GM23338 (cell line): Measurements from ENCODE around the gene SMURF1. TPM values are rescaled to one million over a fixed set of nuclear protein-coding genes. Genes with fewer than 3 reads are reported as not detected.
A peak's percentile ranks its signal among the peaks of the same experiment; 100 is the strongest.

ENCODE experiments used
- ATAC-seq: fragments of 200-7000 bp; cut with Tn5 transposase; 3 replicates; pipeline ENCODE4 v1.9.1; 2020
- DNase-seq: peaks from one replicate; pipeline ENCODE4 v3.0.0-alpha.2; 2015; ENCODE audit warnings: low spot score
- H2AFZ ChIP-seq: fragments of 200-600 bp; sonication (generic); 2 replicates; pipeline ENCODE4 v1.8.0; 2016; ENCODE audit warnings: antibody characterized with exemption, mild to moderate bottlenecking, moderate library complexity
- H3F3A ChIP-seq: fragments of 200-600 bp; sonication (generic); replicated peaks from 2 replicates; pipeline ENCODE4 v1.8.0; 2017; ENCODE audit warnings: antibody characterized with exemption, mixed run types, low read depth
- H3K27ac ChIP-seq: fragments of 200-600 bp; sonication (generic); 2 replicates; pipeline ENCODE4 v1.6.1; 2016; ENCODE audit warnings: low read depth
- H3K27me3 ChIP-seq: fragments of 200-600 bp; sonication (generic); 2 replicates; pipeline ENCODE4 v1.8.0; 2016; ENCODE audit warnings: mild to moderate bottlenecking, mixed run types, moderate library complexity; ENCODE audit not compliant: insufficient read depth
- H3K36me3 ChIP-seq: fragments of 200-600 bp; sonication (generic); 2 replicates; pipeline ENCODE4 v1.8.0; 2016; ENCODE audit warnings: mild to moderate bottlenecking; ENCODE audit not compliant: insufficient read depth
- H3K4me1 ChIP-seq: fragments of 200-600 bp; sonication (generic); 2 replicates; pipeline ENCODE4 v1.8.0; 2016; ENCODE audit warnings: mild to moderate bottlenecking, moderate library complexity; ENCODE audit not compliant: insufficient read depth
- H3K4me2 ChIP-seq: fragments of 200-600 bp; sonication (generic); 2 replicates; pipeline ENCODE4 v1.7.1; 2017; ENCODE audit warnings: mixed run types
- H3K4me3 ChIP-seq: fragments of 200-600 bp; sonication (generic); 2 replicates; pipeline ENCODE4 v1.6.1; 2016; ENCODE audit warnings: mixed run types
- H3K79me2 ChIP-seq: fragments of 200-600 bp; sonication (generic); replicated peaks from 2 replicates; pipeline ENCODE4 v1.8.0; 2017; ENCODE audit warnings: mild to moderate bottlenecking; ENCODE audit not compliant: insufficient read depth
- H3K9me2 ChIP-seq: fragments of 200-600 bp; sonication (generic); 2 replicates; pipeline ENCODE4 v1.8.0; 2017; ENCODE audit not compliant: insufficient read depth
- H4K20me1 ChIP-seq: fragments of 200-600 bp; sonication (generic); replicated peaks from 2 replicates; pipeline ENCODE4 v1.8.0; 2017; ENCODE audit warnings: mild to moderate bottlenecking; ENCODE audit not compliant: insufficient read depth
- H3K27ac Mint-ChIP-seq: 2 replicates; pipeline ENCODE4 v1.8.0; 2020; ENCODE audit warnings: inconsistent platforms, mild to moderate bottlenecking, moderate library complexity, mixed read lengths
- H3K27me3 Mint-ChIP-seq: 3 replicates; pipeline ENCODE4 v1.8.0; 2022; ENCODE audit warnings: low read depth, mild to moderate bottlenecking, moderate library complexity, mixed read lengths, inconsistent platforms; ENCODE audit not compliant: insufficient read depth, poor library complexity
- H3K36me3 Mint-ChIP-seq: 3 replicates; pipeline ENCODE4 v1.8.0; 2021; ENCODE audit warnings: low read depth, mild to moderate bottlenecking, inconsistent platforms, moderate library complexity, mixed read lengths
- H3K4me1 Mint-ChIP-seq: 3 replicates; pipeline ENCODE4 v1.8.0; 2020; ENCODE audit warnings: mild to moderate bottlenecking, inconsistent platforms, mixed read lengths
- H3K4me3 Mint-ChIP-seq: 3 replicates; pipeline ENCODE4 v1.8.0; 2021; ENCODE audit warnings: moderate library complexity, mild to moderate bottlenecking, inconsistent platforms, mixed read lengths
- H3K9me3 Mint-ChIP-seq: 3 replicates; pipeline ENCODE4 v1.8.0; 2020; ENCODE audit warnings: moderate library complexity, mild to moderate bottlenecking, inconsistent platforms, mixed read lengths
- CREB1 ChIP-seq: fragments of 250-450 bp; sonication (Bioruptor Pico); IDR thresholded peaks from 2 replicates; pipeline ENCODE4 v1.5.0; 2020; ENCODE audit warnings: low read depth, mild to moderate bottlenecking, moderate library complexity
- CTCF ChIP-seq, 2 experiments: fragments of 200-600 bp in 1 of 2; sonication (generic) in 1 of 2; conservative IDR thresholded peaks; 2 replicates each; pipeline versions ENCODE4 v1.5.1 to v1.6.1; 2016 to 2017; ENCODE audit warnings: antibody characterized with exemption in 2 of 2, low read depth in 2 of 2, mild to moderate bottlenecking in 2 of 2, moderate library complexity in 1 of 2
- EZH2 ChIP-seq: fragments of 200-600 bp; sonication (generic); IDR thresholded peaks from one replicate; pipeline ENCODE4 v1.8.0; 2017; ENCODE audit warnings: antibody characterized with exemption, mild to moderate bottlenecking, low read depth; ENCODE audit not compliant: unreplicated experiment
- EZH2phosphoT487 ChIP-seq: fragments of 200-600 bp; sonication (generic); IDR thresholded peaks from one replicate; pipeline ENCODE4 v1.8.1; 2018; ENCODE audit warnings: antibody characterized with exemption; ENCODE audit not compliant: unreplicated experiment
- JUNB ChIP-seq: IDR thresholded peaks from one replicate; pipeline ENCODE4 v1.6.1; 2016; ENCODE audit warnings: antibody characterized with exemption; ENCODE audit not compliant: unreplicated experiment
- NANOG ChIP-seq: IDR thresholded peaks from 2 replicates; pipeline ENCODE4 v1.6.1; 2016; ENCODE audit warnings: antibody characterized with exemption, borderline replicate concordance
- POLR2AphosphoS5 ChIP-seq: IDR thresholded peaks from 2 replicates; pipeline ENCODE4 v1.6.1; 2016; ENCODE audit warnings: antibody characterized with exemption, low read depth
- STAT1 ChIP-seq: IDR thresholded peaks from one replicate; pipeline ENCODE4 v1.6.1; 2016; ENCODE audit warnings: antibody characterized with exemption; ENCODE audit not compliant: unreplicated experiment
- ZNF114 ChIP-seq: fragments of 250-450 bp; sonication (Bioruptor Pico); IDR thresholded peaks from 2 replicates; pipeline ENCODE4 v1.5.0; 2020; ENCODE audit warnings: mild to moderate bottlenecking, moderate library complexity
- ZNF331 ChIP-seq: fragments of 250-450 bp; sonication (Bioruptor Pico); IDR thresholded peaks from 2 replicates; pipeline ENCODE4 v1.5.0; 2020; ENCODE audit warnings: low read depth, mild to moderate bottlenecking, moderate library complexity
- ZNF462 ChIP-seq: fragments of 250-450 bp; sonication (Bioruptor Pico); IDR thresholded peaks from 2 replicates; pipeline ENCODE4 v1.5.0; 2020; ENCODE audit warnings: mild to moderate bottlenecking, moderate library complexity
- polyA plus RNA-seq: library from polyadenylated mRNA; unstranded; fragments of >200 nt; fragmentation: Nextera tagmentation; extraction: Ambion mirVana; gene quantifications from 2 replicates; pipeline ENCODE4 v1.2.1, GENCODE V29; 2016
- total RNA-seq: library from RNA; depleted of rRNA; stranded (reverse); fragments of >200 nt; shearing (Covaris generic); gene quantifications from 2 replicates; pipeline ENCODE4 v1.2.3, GENCODE V29; 2014
- TF ChIP-seq, protein P1 (sequence below): IDR thresholded peaks from 2 replicates; pipeline ENCODE4 v1.6.1; 2016; ENCODE audit warnings: antibody characterized with exemption
- TF ChIP-seq, protein P2 (sequence below): IDR thresholded peaks from one replicate; pipeline ENCODE4 v1.6.1; 2018; ENCODE audit warnings: antibody characterized with exemption; ENCODE audit not compliant: unreplicated experiment

Gene SMURF1
- total and polyA plus RNA-seq, 2 experiments from 2014 or later, result 5.8 to 23.9 TPM

DNA sequence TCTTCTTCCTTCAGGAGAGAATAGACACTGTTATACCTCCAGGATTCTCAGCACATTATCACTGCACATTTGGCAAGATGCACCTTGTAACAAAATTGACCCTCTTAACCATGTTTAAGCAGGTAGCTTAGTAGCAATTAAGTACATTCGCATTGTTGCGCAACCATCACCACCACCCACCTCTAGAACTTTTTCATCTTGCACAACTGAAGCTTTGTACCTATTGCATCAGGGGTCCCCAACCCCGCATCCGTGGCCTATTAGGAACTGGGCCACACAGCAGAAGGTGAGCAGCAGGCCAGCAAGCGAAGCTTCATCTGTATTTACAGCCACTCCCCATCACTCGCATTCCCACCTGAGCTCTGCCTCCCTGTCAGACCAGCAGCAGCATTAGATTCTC is 29.9 kb upstream of the SMURF1 start:
- Histone ChIP-seq H3K27me3 (no peaks in the 10 kb centered on the region), H3K4me2 (no peak overlapping the region), H2AFZ (0 out of 2 replicates have a peak overlapping the region, but pooled peaks have one; percentile 28), H4K20me1 (no peaks in the 10 kb centered on the region), H3K4me3 (no peak overlapping the region), H3K4me1 (no peaks in the 10 kb centered on the region), H3F3A (no peaks in the 10 kb centered on the region), H3K27ac (no peak overlapping the region), H3K9me2 (no peaks in the 10 kb centered on the region), H3K36me3 (no peaks in the 10 kb centered on the region), H3K79me2 (no peaks in the 10 kb centered on the region)
- no peak overlapping the region for H3K4me3 Mint-ChIP-seq
- no peak overlapping the region for H3K27ac Mint-ChIP-seq
- ATAC-seq (no peak), DNase-seq (no peak)
- peaks cover 3% of the 10 kb centered on the region for H3K27me3 Mint-ChIP-seq
- H3K4me1 Mint-ChIP-seq, result no peaks in the 10 kb centered on the region
- no peak for TF ChIP-seq EZH2phosphoT487
- TF ChIP-seq POLR2AphosphoS5, result no peak
- TF ChIP-seq ZNF462 (CRISPR knock-in tag), result no peak
- TF ChIP-seq ZNF114 (CRISPR knock-in tag), result no peak
- no peak for TF ChIP-seq NANOG
- no peak for TF ChIP-seq CTCF (conservative IDR thresholded peaks at IDR 0.05; ENCODE audit: low read depth in 2 of 2)
- no peak for TF ChIP-seq EZH2
- no peak for TF ChIP-seq STAT1
- TF ChIP-seq CREB1, result no peak
- TF ChIP-seq, protein P1, sequence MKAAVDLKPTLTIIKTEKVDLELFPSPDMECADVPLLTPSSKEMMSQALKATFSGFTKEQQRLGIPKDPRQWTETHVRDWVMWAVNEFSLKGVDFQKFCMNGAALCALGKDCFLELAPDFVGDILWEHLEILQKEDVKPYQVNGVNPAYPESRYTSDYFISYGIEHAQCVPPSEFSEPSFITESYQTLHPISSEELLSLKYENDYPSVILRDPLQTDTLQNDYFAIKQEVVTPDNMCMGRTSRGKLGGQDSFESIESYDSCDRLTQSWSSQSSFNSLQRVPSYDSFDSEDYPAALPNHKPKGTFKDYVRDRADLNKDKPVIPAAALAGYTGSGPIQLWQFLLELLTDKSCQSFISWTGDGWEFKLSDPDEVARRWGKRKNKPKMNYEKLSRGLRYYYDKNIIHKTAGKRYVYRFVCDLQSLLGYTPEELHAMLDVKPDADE, result no peak
- TF ChIP-seq JUNB, result no peak
- TF ChIP-seq ZNF331 (CRISPR knock-in tag), result no peak
- TF ChIP-seq, protein P2, sequence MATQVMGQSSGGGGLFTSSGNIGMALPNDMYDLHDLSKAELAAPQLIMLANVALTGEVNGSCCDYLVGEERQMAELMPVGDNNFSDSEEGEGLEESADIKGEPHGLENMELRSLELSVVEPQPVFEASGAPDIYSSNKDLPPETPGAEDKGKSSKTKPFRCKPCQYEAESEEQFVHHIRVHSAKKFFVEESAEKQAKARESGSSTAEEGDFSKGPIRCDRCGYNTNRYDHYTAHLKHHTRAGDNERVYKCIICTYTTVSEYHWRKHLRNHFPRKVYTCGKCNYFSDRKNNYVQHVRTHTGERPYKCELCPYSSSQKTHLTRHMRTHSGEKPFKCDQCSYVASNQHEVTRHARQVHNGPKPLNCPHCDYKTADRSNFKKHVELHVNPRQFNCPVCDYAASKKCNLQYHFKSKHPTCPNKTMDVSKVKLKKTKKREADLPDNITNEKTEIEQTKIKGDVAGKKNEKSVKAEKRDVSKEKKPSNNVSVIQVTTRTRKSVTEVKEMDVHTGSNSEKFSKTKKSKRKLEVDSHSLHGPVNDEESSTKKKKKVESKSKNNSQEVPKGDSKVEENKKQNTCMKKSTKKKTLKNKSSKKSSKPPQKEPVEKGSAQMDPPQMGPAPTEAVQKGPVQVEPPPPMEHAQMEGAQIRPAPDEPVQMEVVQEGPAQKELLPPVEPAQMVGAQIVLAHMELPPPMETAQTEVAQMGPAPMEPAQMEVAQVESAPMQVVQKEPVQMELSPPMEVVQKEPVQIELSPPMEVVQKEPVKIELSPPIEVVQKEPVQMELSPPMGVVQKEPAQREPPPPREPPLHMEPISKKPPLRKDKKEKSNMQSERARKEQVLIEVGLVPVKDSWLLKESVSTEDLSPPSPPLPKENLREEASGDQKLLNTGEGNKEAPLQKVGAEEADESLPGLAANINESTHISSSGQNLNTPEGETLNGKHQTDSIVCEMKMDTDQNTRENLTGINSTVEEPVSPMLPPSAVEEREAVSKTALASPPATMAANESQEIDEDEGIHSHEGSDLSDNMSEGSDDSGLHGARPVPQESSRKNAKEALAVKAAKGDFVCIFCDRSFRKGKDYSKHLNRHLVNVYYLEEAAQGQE, result no peak
- H3K9me3 Mint-ChIP-seq, result no peaks in the 10 kb centered on the region
- no peaks in the 10 kb centered on the region for H3K36me3 Mint-ChIP-seq
